ENCODE results near the gene TRIM41. TPM values are rescaled to one million over a fixed set of nuclear protein-coding genes. Genes with fewer than 3 reads are reported as not detected.

Gene TRIM41
- total and polyA plus RNA-seq, 9 of the 15 experiments (the other 6 are each of a cell fraction or from before 2014, with no cell fraction given) = 1.8 to 47.6 (median 20.9) TPM

GRCh38 chr5:181261320-181262049 lies 38.4 kb downstream of the TRIM41 start (continued):
- TF ChIP-seq, protein P1, sequence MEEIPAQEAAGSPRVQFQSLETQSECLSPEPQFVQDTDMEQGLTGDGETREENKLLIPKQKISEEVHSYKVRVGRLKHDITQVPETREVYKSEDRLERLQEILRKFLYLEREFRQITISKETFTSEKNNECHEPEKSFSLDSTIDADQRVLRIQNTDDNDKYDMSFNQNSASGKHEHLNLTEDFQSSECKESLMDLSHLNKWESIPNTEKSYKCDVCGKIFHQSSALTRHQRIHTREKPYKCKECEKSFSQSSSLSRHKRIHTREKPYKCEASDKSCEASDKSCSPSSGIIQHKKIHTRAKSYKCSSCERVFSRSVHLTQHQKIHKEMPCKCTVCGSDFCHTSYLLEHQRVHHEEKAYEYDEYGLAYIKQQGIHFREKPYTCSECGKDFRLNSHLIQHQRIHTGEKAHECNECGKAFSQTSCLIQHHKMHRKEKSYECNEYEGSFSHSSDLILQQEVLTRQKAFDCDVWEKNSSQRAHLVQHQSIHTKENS (CRISPR knock-in tag; IDR thresholded peaks at IDR 0.05) = no peak
- TF ChIP-seq NR2F6 (CRISPR knock-in tag; IDR thresholded peaks at IDR 0.05) (no peak), ILK (tag; IDR thresholded peaks at IDR 0.05; ENCODE audit: borderline replicate concordance, low read depth) (no peak), PCBP1 (IDR thresholded peaks at IDR 0.05; ENCODE audit: low read depth, low read length, poor library complexity, severe bottlenecking) (peak; percentile 91), MIER1 (IDR thresholded peaks at IDR 0.05; ENCODE audit: low read depth) (no peak), HMGN3 (IDR thresholded peaks at IDR 0.05; ENCODE audit: borderline replicate concordance, extremely low read depth, insufficient read length, low read depth, low read length) (peak; percentile 73), SAP30 (IDR thresholded peaks at IDR 0.05; ENCODE audit: borderline replicate concordance, insufficient read depth, low read depth, low read length, poor library complexity, severe bottlenecking) (peak; percentile 45), ZNF384 (IDR thresholded peaks at IDR 0.05; ENCODE audit: low read depth, low read length) (no peak), MCM2 (IDR thresholded peaks at IDR 0.05; ENCODE audit: low read depth) (no peak), TGIF2 (CRISPR knock-in tag; IDR thresholded peaks at IDR 0.05) (0 out of 2 replicates have a peak, but pooled peaks have one; percentile 66), ZNF280A (IDR thresholded peaks at IDR 0.05; ENCODE audit: low read depth, partially characterized antibody) (no peak), CBX1 (IDR thresholded peaks at IDR 0.05; ENCODE audit: low read depth) (no peak; the same call in 1 of the 2 replicates), ADNP (tag; IDR thresholded peaks at IDR 0.05) (no peak), OTX1 (CRISPR knock-in tag; IDR thresholded peaks at IDR 0.05) (peak; percentile 4; the same call in 1 of the 2 replicates), ZNF830 (CRISPR knock-in tag; IDR thresholded peaks at IDR 0.05) (no peak), RBM39 (optimal IDR thresholded peaks at IDR 0.05; ENCODE audit: low read depth, low read length) (no peak), TAF1 (IDR thresholded peaks at IDR 0.05; ENCODE audit: control insufficient read depth, extremely low read depth, insufficient read depth, low read length, severe bottlenecking) (peak; percentile 83), CREB1 (IDR thresholded peaks at IDR 0.05) (no peak; the same call in 1 of the 2 replicates), CREB1 (CRISPR knock-in tag; IDR thresholded peaks at IDR 0.05) (no peak; the same call in 1 of the 2 replicates)
- TF ChIP-seq, protein P2, sequence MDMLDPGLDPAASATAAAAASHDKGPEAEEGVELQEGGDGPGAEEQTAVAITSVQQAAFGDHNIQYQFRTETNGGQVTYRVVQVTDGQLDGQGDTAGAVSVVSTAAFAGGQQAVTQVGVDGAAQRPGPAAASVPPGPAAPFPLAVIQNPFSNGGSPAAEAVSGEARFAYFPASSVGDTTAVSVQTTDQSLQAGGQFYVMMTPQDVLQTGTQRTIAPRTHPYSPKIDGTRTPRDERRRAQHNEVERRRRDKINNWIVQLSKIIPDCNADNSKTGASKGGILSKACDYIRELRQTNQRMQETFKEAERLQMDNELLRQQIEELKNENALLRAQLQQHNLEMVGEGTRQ (CRISPR knock-in tag; IDR thresholded peaks at IDR 0.05) = no peak
- TF ChIP-seq, protein P3, sequence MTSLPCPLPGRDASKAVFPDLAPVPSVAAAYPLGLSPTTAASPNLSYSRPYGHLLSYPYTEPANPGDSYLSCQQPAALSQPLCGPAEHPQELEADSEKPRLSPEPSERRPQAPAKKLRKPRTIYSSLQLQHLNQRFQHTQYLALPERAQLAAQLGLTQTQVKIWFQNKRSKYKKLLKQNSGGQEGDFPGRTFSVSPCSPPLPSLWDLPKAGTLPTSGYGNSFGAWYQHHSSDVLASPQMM (CRISPR knock-in tag; IDR thresholded peaks at IDR 0.05) = no peak
- TF ChIP-seq, protein P4, sequence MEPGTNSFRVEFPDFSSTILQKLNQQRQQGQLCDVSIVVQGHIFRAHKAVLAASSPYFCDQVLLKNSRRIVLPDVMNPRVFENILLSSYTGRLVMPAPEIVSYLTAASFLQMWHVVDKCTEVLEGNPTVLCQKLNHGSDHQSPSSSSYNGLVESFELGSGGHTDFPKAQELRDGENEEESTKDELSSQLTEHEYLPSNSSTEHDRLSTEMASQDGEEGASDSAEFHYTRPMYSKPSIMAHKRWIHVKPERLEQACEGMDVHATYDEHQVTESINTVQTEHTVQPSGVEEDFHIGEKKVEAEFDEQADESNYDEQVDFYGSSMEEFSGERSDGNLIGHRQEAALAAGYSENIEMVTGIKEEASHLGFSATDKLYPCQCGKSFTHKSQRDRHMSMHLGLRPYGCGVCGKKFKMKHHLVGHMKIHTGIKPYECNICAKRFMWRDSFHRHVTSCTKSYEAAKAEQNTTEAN (CRISPR knock-in tag; IDR thresholded peaks at IDR 0.05) = no peak

Measured in K562 (cell line).